Esophagus muscularis mucosa (tissue), 4 donors: ENCODE data around the gene SCUBE2.

Source experiments
- CTCF ChIP-seq, 3 experiments: fragments of 200-600 bp in 2 of 3; fragments of 450-650 bp in 1 of 3; sonication (generic) in 2 of 3; IDR thresholded peaks; one replicate each; pipeline ENCODE4 v1.5.1; 2017 to 2019; ENCODE audit warnings: antibody characterized with exemption in 3 of 3, mild to moderate bottlenecking in 2 of 3, moderate library complexity in 1 of 3
- EP300 ChIP-seq: sonication (generic); formaldehyde crosslinking; IDR thresholded peaks from one replicate; pipeline ENCODE4 v1.6.1; 2017; ENCODE audit warnings: antibody characterized with exemption
- POLR2A ChIP-seq: fragments of 450-650 bp; IDR thresholded peaks from one replicate; pipeline ENCODE4 v1.6.1; 2017; ENCODE audit warnings: antibody characterized with exemption, moderate library complexity, mild to moderate bottlenecking, low read depth
- POLR2AphosphoS5 ChIP-seq, 2 donors: sonication (generic); formaldehyde crosslinking; IDR thresholded peaks; one replicate each; pipeline ENCODE4 v1.6.1; 2017; ENCODE audit warnings: antibody characterized with exemption in 2 of 2

- no peak for TF ChIP-seq CTCF (IDR thresholded peaks at IDR 0.05)
- TF ChIP-seq POLR2A: no peak
- TF ChIP-seq EP300: no peak
- TF ChIP-seq POLR2AphosphoS5 (IDR thresholded peaks at IDR 0.05): no peak
Observed at GRCh38 chr11:9059406-9059805, 32.0 kb downstream of the SCUBE2 start.
